HAP-1 (cell line): ENCODE results near the gene FAM50B.

ENCODE experiments used
- DNase-seq, 2 experiments: peaks; one replicate each; pipeline ENCODE4 v3.0.0-alpha.2; 2016 to 2020; ENCODE audit warnings: low spot score in 2 of 2
- H3K27me3 ChIP-seq: fragments of 250-450 bp; sonication (Bioruptor Pico); 2 replicates; pipeline ENCODE4 v1.5.1; 2020; ENCODE audit warnings: low read depth, mild to moderate bottlenecking, moderate library complexity
- H3K36me3 ChIP-seq: fragments of 250-450 bp; sonication (Bioruptor Pico); replicated peaks from 2 replicates; pipeline ENCODE4 v1.5.1; 2020; ENCODE audit warnings: mild to moderate bottlenecking
- H3K4me1 ChIP-seq: fragments of 250-450 bp; sonication (Bioruptor Pico); 2 replicates; pipeline ENCODE4 v1.5.1; 2020; ENCODE audit warnings: mild to moderate bottlenecking
- H3K4me3 ChIP-seq: fragments of 250-450 bp; sonication (Bioruptor Pico); 2 replicates; pipeline ENCODE4 v1.5.1; 2020; ENCODE audit warnings: mild to moderate bottlenecking, moderate library complexity
- H3K9me3 ChIP-seq: fragments of 250-450 bp; sonication (Bioruptor Pico); 2 replicates; pipeline ENCODE4 v1.5.1; 2020; ENCODE audit warnings: mild to moderate bottlenecking, moderate library complexity
- in situ Hi-C: fragments of 300-500 bp; cut with MboI; formaldehyde crosslinking; loops from 3 replicates; pipeline ENCODE4 v1.14.3; 2020; ENCODE audit warnings: low sequenced_read_pairs, inconsistent platforms, mixed read lengths

The FAM50B gene

GRCh38 chr6:3811191-3811590, 38.0 kb upstream of the FAM50B start:
- Histone ChIP-seq H3K36me3 (no peaks in the 10 kb centered on the region), H3K4me1 (no peaks in the 10 kb centered on the region), H3K9me3 (no peaks in the 10 kb centered on the region), H3K27me3 (no peaks in the 10 kb centered on the region), H3K4me3 (no peak overlapping the region)
- no peak for DNase-seq
- in situ Hi-C loops: no loop called here

- Histone ChIP-seq H3K4me1 (no peaks in the 10 kb centered on the region), H3K36me3 (no peaks in the 10 kb centered on the region), H3K27me3 (no peaks in the 10 kb centered on the region), H3K9me3 (no peaks in the 10 kb centered on the region), H3K4me3 (no peak overlapping the region)
- DNase-seq: no peak
- in situ Hi-C loops: no loop called here
These were observed 36.6 kb upstream of the FAM50B start for GRCh38 chr6:3812596-3812995.

DNA sequence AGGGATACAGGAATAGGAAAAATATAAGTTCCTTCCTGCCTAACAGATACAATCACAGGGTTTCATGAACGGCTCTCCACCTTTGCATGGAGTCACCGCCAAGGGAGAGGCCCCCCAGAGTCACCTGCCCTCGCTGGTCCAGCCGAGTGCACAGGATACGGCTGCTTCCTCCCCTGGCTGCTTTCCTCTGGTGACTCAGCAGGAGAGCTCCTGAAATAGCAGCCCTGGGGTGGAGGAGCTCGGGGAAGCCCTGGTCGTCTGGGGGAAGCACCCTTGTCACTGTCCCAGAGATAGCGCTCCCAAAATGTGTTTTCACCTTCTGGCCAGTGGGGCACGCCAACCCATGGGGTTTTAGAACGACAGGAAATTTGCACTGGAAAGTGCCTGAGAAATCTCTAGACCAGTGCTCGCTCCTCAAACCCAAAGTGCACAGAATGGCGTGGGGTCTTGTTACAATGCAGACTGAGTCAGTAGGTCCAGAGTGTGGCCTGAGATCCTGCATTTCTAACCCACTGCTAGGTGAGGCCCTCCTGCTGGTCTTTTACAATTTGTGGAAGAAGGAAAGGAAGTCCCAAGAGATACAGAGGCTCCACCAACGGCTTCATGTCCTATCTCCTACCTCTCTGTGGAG, 35.9 kb upstream of the FAM50B start:
- Histone ChIP-seq H3K36me3 (no peaks in the 10 kb centered on the region), H3K27me3 (no peaks in the 10 kb centered on the region), H3K4me1 (no peaks in the 10 kb centered on the region), H3K4me3 (no peak overlapping the region), H3K9me3 (no peaks in the 10 kb centered on the region)
- in situ Hi-C loops: no loop called here
- no peak for DNase-seq

DNA sequence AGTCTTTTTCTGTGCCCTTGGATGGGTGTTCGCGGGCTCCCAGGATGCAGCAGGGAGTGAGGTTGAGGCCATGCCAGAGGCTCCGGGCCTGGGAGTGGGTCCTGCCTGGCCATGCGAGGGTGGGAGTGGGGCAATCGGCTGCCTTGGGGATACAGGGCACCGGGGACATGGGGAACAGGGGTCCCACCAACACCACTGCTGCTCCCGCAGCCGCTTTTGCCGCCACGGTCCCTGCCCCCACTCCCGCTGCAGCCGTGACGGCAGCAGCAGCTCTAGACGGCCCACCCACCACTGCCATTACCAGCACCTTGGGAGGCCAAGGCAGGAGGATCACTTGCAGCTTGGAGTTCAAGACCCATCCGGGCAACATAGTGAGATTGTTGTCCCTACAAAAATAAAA, 35.3 kb upstream of the FAM50B start:
- H3K4me1 ChIP-seq: no peaks in the 10 kb centered on the region
- no peaks in the 10 kb centered on the region for H3K27me3 ChIP-seq
- DNase-seq: no peak
- in situ Hi-C loops: no loop called here
- H3K4me3 ChIP-seq: no peak overlapping the region
- no peaks in the 10 kb centered on the region for H3K36me3 ChIP-seq
- H3K9me3 ChIP-seq: no peaks in the 10 kb centered on the region

GRCh38 chr6:3814539-3814938, 34.6 kb upstream of the FAM50B start:
- Histone ChIP-seq H3K27me3 (no peaks in the 10 kb centered on the region), H3K4me3 (no peak overlapping the region), H3K36me3 (no peaks in the 10 kb centered on the region), H3K4me1 (no peaks in the 10 kb centered on the region), H3K9me3 (no peaks in the 10 kb centered on the region)
- DNase-seq: no peak
- in situ Hi-C loops: no loop called here

DNA sequence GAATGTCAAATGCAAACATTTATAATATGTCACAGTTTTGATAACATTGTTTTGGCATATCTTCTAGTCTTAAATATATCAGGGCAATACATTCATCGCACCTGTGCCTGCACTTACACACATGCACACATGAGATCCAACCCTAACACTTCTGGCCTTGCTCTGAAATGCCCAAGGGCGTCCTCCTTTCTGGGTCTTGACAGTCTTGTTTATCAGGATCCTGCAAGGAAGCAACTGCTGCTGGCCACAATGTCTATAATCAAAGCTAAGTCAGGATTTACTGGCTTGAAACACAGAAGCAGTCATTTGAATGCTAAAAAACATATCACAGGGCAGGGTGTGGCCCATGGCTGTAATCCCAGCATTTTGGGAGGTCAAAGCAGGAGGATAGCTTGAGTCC, 32.9 kb upstream of the FAM50B start:
- no peaks in the 10 kb centered on the region for H3K27me3 ChIP-seq
- H3K36me3 ChIP-seq: no peaks in the 10 kb centered on the region
- H3K4me1 ChIP-seq: no peaks in the 10 kb centered on the region
- in situ Hi-C loops: no loop called here
- H3K4me3 ChIP-seq: no peak overlapping the region
- no peak for DNase-seq
- H3K9me3 ChIP-seq: no peaks in the 10 kb centered on the region

GRCh38 chr6:3819161-3820110, 29.7 kb upstream of the FAM50B start:
- Histone ChIP-seq H3K4me1 (no peaks in the 10 kb centered on the region), H3K9me3 (no peaks in the 10 kb centered on the region), H3K36me3 (no peaks in the 10 kb centered on the region), H3K27me3 (no peaks in the 10 kb centered on the region), H3K4me3 (no peak overlapping the region)
- in situ Hi-C loops: no loop called here
- no peak for DNase-seq

DNA sequence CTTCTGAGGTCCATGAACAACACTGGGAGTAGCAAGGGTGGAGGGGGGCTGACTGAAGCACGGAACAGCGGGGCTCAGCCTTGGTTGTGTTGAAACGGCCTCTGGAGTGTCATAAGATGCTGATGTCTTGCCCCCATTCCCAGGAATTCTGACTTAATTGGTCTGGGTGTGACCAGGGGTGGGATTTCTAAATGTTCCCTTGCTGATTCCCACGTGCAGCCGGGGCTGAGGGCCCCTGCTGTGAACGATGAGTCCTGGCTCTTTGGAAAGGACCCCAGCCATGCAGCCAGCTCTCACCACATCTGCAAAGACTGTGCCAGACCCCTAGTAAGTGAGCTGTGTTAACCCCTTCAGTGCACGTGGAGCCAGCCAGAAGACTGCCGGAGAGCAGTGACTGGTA, 28.6 kb upstream of the FAM50B start:
- in situ Hi-C loops: no loop called here

DNA sequence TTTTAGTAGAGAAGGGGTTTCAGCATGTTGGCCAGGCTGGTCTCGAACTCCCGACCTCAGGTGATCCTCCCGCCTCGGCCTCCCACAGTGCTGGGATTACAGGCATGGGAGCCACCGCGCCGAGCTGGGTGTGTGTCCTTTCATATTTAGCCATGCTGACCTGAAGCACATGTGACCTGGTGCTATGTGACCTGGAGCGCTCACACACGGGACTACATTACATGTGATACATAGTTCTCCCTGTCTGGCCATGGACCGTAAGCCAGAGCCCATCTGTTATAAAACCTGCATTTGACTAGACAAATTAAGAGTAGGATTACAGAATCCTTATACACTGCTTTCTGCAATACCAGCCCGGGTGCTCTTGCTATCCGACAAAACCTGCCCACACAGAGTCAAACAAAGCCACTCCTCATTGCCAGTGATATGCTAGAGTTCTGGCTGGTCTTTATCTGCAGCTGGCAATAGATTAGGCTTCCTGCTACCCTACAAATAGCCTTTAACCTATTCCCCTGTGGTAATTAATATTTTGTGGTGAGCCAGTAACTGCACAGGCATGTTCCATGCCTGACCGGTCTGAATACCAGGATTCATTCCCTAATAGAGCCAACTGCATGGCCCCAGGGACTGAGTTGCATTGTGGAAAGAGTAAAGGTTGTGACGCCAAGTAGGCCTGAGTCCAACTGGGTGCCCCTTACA, 26.3 kb upstream of the FAM50B start:
- in situ Hi-C loops: no loop called here
- no peaks in the 10 kb centered on the region for H3K4me1 ChIP-seq
- DNase-seq: no peak

More for the DNA sequence above, 28.6 kb upstream of the FAM50B start:
- Histone ChIP-seq H3K27me3 (no peaks in the 10 kb centered on the region), H3K36me3 (no peaks in the 10 kb centered on the region), H3K4me1 (no peaks in the 10 kb centered on the region), H3K4me3 (no peak overlapping the region), H3K9me3 (no peaks in the 10 kb centered on the region)
- no peak for DNase-seq

DNA sequence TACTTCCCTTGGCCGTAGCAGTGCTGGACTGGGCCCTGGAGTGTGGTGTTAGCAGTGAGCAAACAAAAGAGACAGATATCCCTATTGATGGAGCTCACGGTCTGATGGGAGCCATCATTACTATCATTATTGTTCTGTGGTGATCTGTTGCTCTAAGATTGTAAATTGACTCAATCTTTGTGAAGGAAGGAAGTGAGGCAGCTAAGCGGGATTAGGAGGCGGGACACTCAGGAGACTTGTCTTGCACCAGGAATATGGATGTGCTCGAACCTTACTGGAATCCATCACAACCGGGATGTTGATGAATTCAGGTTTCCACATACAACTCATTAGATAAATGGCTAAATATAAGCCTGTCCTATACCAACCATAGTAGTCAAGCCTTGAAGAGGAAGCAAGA, 25.5 kb upstream of the FAM50B start:
- Histone ChIP-seq H3K9me3 (no peaks in the 10 kb centered on the region), H3K27me3 (no peaks in the 10 kb centered on the region), H3K4me3 (no peak overlapping the region), H3K36me3 (no peaks in the 10 kb centered on the region), H3K4me1 (no peaks in the 10 kb centered on the region)
- no peak for DNase-seq
- in situ Hi-C loops: no loop called here

More for the DNA sequence above, 26.3 kb upstream of the FAM50B start:
- Histone ChIP-seq H3K27me3 (no peaks in the 10 kb centered on the region), H3K36me3 (no peaks in the 10 kb centered on the region), H3K9me3 (no peaks in the 10 kb centered on the region), H3K4me3 (no peak overlapping the region)

- Histone ChIP-seq H3K27me3 (no peaks in the 10 kb centered on the region), H3K4me3 (no peak overlapping the region), H3K4me1 (no peaks in the 10 kb centered on the region), H3K36me3 (no peaks in the 10 kb centered on the region), H3K9me3 (no peaks in the 10 kb centered on the region)
- in situ Hi-C loops: no loop called here
- no peak for DNase-seq
These were observed 23.8 kb upstream of the FAM50B start for GRCh38 chr6:3825331-3825831.

- Histone ChIP-seq H3K27me3 (no peaks in the 10 kb centered on the region), H3K4me3 (no peak overlapping the region), H3K9me3 (no peaks in the 10 kb centered on the region), H3K4me1 (no peaks in the 10 kb centered on the region), H3K36me3 (no peaks in the 10 kb centered on the region)
- in situ Hi-C loops: no loop called here
- no peak for DNase-seq
These were observed 23.2 kb upstream of the FAM50B start for GRCh38 chr6:3825851-3826581.

GRCh38 chr6:3829285-3829684, 19.9 kb upstream of the FAM50B start:
- DNase-seq: no peak
- Histone ChIP-seq H3K4me1 (no peaks in the 10 kb centered on the region), H3K9me3 (no peaks in the 10 kb centered on the region), H3K27me3 (no peaks in the 10 kb centered on the region), H3K36me3 (no peaks in the 10 kb centered on the region), H3K4me3 (no peak overlapping the region)
- in situ Hi-C loops: no loop called here
